GM18870 (cell line): ENCODE measurements around the gene KRTAP12-3.
"Not testable (repeated sequence)": the region's sequence is repeated elsewhere in the genome, so short reads cannot be mapped to it uniquely, and the experiment has no call there.

Source experiments
- ATAC-seq: cut with Tn5 transposase; IDR thresholded peaks from one replicate; pipeline ENCODE4 v1.9.1; 2021; ENCODE audit warnings: moderate library complexity; ENCODE audit not compliant: unreplicated experiment

Gene KRTAP12-3

GRCh38 chr21:44650265-44650972 lies 7.3 kb upstream of the KRTAP12-3 start:
- no peak for ATAC-seq

GRCh38 chr21:44650973-44651675 lies 6.6 kb upstream of the KRTAP12-3 start:
- ATAC-seq: no peak

DNA sequence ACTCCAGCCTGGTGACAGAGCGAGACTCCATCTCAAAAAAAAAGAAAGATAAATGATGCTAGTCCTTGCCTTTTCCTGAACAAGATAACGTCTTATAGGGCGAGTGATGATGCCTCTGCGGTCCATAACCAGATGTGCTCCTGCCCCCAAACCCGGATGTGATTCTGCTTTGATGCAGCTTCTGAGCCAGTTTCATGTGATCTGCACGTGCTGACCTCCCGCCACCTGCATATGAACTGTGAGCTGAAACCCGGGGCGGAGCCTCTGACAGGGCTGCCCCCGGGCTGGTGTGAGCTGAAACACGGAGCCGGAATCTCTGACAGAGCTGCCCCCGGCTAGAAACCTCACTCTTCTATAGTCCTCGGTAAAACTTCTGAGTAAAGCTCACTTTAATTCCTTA lies 4.6 kb upstream of the KRTAP12-3 start:
- ATAC-seq: no peak

- no peak for ATAC-seq
Observed at GRCh38 chr21:44653656-44654575, 3.8 kb upstream of the KRTAP12-3 start.

DNA sequence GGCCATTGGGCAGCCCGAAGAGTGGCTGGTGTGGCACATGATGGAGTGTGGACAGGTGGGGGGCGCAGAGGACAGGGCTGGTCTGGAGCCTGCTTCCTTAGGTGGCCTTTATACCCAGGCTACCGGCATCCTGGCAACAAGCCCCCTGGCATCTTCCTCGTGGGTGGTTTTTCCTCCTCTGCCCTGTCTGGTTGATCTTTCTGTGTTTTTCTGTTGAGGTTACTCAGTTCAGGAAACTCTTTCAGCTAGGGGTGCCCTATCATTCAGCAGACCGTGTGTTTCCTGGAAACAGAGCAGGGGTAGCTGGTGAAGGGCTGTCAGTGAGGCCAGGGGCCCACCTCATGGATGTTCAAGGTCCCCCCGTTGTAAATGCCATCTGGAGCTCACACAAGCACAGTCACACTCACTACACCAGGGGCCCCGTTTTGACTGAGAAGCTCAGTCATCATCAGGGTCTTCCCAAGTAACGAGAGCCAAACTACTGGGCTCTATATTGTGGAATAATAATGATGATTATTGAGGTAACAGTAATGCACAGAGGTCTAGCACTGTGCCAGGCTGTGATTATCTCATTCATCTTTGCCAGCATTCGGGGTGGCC lies 3.1 kb upstream of the KRTAP12-3 start, which contains the start of gene KRTAP12-4:
Gene KRTAP12-4, minus strand, starts transcription at position 84 of the 600 bp plus-strand sequence. Its CDS starts 45 bp downstream, at position 39.
- ATAC-seq: no peak

- ATAC-seq: no peak
Observed at GRCh38 chr21:44656868-44657267, 864 bp upstream of the KRTAP12-3 start.

GRCh38 chr21:44658541-44658910 lies 794 bp downstream of the KRTAP12-3 start:
- ATAC-seq: no peak

DNA sequence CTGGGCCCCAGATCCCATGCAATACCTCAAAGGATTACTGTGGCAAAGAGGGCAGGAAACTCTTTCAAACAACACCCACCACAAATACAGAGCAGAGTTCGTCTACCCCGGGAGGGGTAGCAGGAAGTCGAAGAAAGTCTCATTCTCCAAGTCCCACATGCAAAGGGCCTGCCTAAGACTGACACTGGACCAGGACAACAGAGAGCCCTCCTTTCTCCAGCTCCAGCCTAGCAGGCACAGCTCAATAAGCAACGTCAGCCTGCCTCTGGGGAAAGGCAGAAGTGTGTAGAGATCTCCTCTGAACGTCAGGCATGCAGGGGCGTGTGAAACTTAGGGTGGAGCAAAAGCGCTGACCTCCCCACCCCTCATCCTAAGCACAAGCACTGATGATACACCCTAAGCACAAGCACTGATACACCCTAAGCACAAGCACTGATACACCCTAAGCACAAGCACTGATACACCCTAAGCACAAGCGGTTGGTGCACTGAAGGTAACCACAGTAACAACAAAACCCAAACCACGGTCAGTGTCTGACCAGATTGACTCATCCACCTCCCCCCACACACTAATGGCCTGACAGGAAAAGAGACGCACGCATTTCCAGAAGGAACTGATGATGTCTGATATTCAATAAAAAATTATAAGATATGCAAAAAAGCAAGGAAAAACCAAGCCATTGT lies 1.3 kb downstream of the KRTAP12-3 start:
- ATAC-seq: no peak

DNA sequence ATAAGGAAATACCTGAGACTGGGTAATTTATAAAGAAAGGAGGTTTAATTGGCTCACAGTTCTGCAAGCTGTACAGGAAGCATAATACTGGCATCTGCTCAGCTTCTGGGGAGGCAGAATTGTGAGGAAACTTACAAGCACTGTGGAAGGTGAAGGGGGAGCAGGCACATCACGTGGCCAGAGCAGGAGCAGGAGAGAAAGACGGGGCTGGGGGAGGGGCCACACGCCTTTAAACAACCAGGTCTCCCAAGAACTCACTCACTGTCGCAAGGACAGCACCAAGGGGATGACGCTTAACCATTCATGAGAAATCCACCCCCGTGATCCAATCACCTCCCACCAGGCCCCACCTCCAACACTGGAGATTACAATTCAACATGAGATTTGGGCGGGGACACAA lies 3.8 kb downstream of the KRTAP12-3 start:
- not testable (repeated sequence) for ATAC-seq

- ATAC-seq: no peak
Observed at GRCh38 chr21:44664691-44665090, 7.0 kb downstream of the KRTAP12-3 start.

GRCh38 chr21:44666401-44667320 lies 8.9 kb downstream of the KRTAP12-3 start, which contains the start of gene KRTAP12-2:
KRTAP12-2 (minus strand) TSS chr21:44666927; CDS start chr21:44666886, 41 bp downstream.
- no peak for ATAC-seq

DNA sequence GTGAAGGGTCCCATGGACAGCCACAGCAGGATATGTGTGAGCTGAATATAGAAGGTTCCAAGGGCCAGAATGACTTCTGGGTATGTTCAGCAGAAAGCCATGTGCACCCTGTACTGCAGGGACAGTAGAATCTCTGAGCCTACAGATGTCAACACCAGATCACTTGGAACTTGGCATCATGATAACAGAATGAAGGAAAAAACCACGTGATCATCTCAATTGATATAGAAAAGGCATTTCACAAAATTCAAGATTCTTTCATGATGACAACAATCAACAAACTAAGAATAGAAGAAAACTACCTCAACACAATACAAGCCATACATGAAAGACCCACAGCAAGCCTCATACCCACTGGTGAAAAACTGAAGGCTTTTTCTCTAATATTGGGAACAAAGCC lies 9.9 kb downstream of the KRTAP12-3 start:
- ATAC-seq: no peak

- ATAC-seq: no peak
Observed at GRCh38 chr21:44670642-44671432, 13.1 kb downstream of the KRTAP12-3 start.

- ATAC-seq: no peak
Observed at GRCh38 chr21:44671911-44672310, 14.2 kb downstream of the KRTAP12-3 start.

DNA sequence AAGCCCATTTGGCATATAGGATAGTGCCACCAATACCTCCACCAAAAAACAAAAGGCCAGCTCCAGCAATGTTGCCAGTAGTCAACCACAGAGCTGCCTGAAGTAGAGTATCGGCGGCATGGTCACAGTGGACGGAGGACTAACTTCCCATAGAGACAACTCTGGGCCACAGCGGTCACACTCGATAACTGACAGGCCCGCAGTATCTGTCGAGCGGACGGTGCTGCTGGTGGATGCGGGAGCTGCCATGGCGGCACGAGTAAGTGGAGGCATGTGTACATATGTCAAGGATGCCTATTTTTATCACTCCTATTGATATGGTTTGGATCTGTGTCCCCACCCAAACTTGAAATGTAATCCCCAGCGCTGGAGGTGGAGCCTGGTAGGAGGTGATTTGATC lies 20.1 kb downstream of the KRTAP12-3 start:
- no peak for ATAC-seq

GRCh38 chr21:44681152-44681551 lies 23.4 kb downstream of the KRTAP12-3 start:
- ATAC-seq: no peak

DNA sequence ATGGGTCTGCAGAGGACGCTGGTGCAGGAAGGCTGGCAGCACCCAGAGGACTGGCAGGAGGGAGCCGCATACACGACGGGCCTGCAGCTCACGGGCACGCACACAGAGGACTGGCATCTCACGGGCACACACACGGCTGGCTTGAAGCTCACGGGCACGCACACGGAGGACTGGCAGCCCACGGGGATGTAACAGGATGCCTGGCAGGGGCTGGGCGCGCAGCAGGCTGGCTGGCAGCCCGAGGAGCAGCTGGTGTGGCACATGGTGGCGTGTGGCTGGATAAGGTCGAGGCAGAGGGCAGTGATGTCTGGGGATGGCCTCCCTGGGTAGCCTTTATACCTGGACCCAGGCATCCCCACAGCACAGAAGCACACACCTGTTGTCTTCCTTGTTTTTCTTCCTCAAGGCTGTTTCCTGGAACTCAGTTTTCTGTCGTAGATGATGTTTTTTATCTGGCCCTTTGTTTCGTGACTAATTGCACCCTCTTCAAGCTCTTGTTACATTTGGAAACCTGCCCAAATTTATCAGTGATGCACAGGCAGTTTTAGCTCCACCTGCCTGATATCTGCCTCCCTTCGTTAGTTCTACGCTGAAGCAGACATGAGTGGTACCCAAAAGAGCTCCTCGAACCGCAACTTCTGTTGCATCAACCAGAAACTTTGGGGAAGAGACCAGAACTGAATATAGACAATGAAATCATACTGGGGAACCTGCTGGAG lies 24.3 kb downstream of the KRTAP12-3 start, which contains the start of gene KRTAP12-1:
Gene KRTAP12-1, minus strand, starts transcription at position 303 of the 719 bp plus-strand sequence. Its CDS starts 40 bp downstream, at position 263.
- no peak for ATAC-seq
